IMR-90 (cell line): ENCODE measurements around the gene ACP6. TPM values are rescaled to one million over a fixed set of nuclear protein-coding genes. Genes with fewer than 3 reads are reported as not detected.

ENCODE experiments used
- ATAC-seq: fragments of 200-7000 bp; cut with Tn5 transposase; 2 replicates; pipeline ENCODE4 v1.9.1; 2020; ENCODE audit warnings: low read depth, mild to moderate bottlenecking, moderate library complexity
- BruUV-seq: library from RNA; stranded (reverse); fragments of 400-500 nt; replicated peaks from 2 replicates; lab custom pipeline; 2021; lab: Mats Ljungman, UMichigan
- CTCF ChIA-PET: fragments of 300-600 bp; formaldehyde crosslinking; extraction: SDS; loops from one replicate; lab custom pipeline; 2021; ENCODE audit warnings: antibody characterized with exemption; lab: Yijun Ruan, JAX
- POLR2A ChIA-PET: fragments of 300-600 bp; sonication (Branson Sonifier 250); formaldehyde crosslinking; loops from one replicate; lab custom pipeline; 2022; ENCODE audit warnings: antibody characterized with exemption; ENCODE audit not compliant: unreplicated experiment; lab: Charles Lee
- DNase-seq: peaks from one replicate; pipeline ENCODE4 v3.0.0; 2013
- H2AFZ ChIP-seq: replicated peaks from 2 replicates; pipeline ENCODE3; 2013; ENCODE audit warnings: low read length, mild to moderate bottlenecking; ENCODE audit not compliant: poor library complexity
- H2AK5ac ChIP-seq: 2 replicates; pipeline ENCODE4 v1.6.1; 2013; ENCODE audit warnings: low read depth, low read length, inconsistent platforms
- H2AK9ac ChIP-seq: replicated peaks from 2 replicates; pipeline ENCODE3; 2013; ENCODE audit warnings: mild to moderate bottlenecking, low read depth, low read length, moderate library complexity; ENCODE audit not compliant: poor library complexity
- H2BK120ac ChIP-seq: 2 replicates; pipeline ENCODE4 v1.6.1; 2013; ENCODE audit warnings: low read depth, low read length, inconsistent platforms
- H2BK15ac ChIP-seq: 3 replicates; pipeline ENCODE4 v1.6.1; 2013; ENCODE audit warnings: low read depth, low read length, inconsistent platforms
- H2BK20ac ChIP-seq: 2 replicates; pipeline ENCODE4 v1.6.1; 2013; ENCODE audit warnings: low read depth, mild to moderate bottlenecking, inconsistent platforms, low read length, moderate library complexity
- H2BK5ac ChIP-seq: 2 replicates; pipeline ENCODE4 v1.6.1; 2013; ENCODE audit warnings: mild to moderate bottlenecking, low read depth, low read length, inconsistent platforms; ENCODE audit not compliant: poor library complexity, severe bottlenecking
- H3K14ac ChIP-seq: replicated peaks from 2 replicates; pipeline ENCODE4 v1.6.1; 2013; ENCODE audit warnings: low read depth, low read length, inconsistent platforms
- H3K18ac ChIP-seq: 2 replicates; pipeline ENCODE4 v1.6.1; 2013; ENCODE audit warnings: low read depth, low read length, control low read depth
- H3K23ac ChIP-seq: 2 replicates; pipeline ENCODE4 v1.6.1; 2013; ENCODE audit warnings: low read depth, low read length, inconsistent platforms
- H3K27ac ChIP-seq: 2 replicates; pipeline ENCODE4 v1.5.1; 2013; ENCODE audit warnings: mild to moderate bottlenecking, control low read depth, low read length; ENCODE audit not compliant: insufficient read depth
- H3K27me3 ChIP-seq: 2 replicates; pipeline ENCODE4 v1.6.1; 2013; ENCODE audit warnings: low read length; ENCODE audit not compliant: control insufficient read depth, insufficient read depth
- H3K36me3 ChIP-seq: 2 replicates; pipeline ENCODE4 v1.6.1; 2013; ENCODE audit warnings: low read length, mixed read lengths; ENCODE audit not compliant: control insufficient read depth, insufficient read depth
- H3K4ac ChIP-seq: 2 replicates; pipeline ENCODE4 v1.6.1; 2013; ENCODE audit warnings: low read depth, low read length, inconsistent platforms
- H3K4me1 ChIP-seq: 2 replicates; pipeline ENCODE4 v1.6.1; 2013; ENCODE audit warnings: low read length, mixed read lengths; ENCODE audit not compliant: control insufficient read depth, insufficient read depth
- H3K4me2 ChIP-seq: 2 replicates; pipeline ENCODE4 v1.6.1; 2013; ENCODE audit warnings: low read depth, mild to moderate bottlenecking, control low read depth, low read length, moderate library complexity
- H3K4me3 ChIP-seq: 2 replicates; pipeline ENCODE4 v1.5.1; 2013; ENCODE audit warnings: low read depth, mild to moderate bottlenecking, control low read depth, low read length, moderate library complexity; ENCODE audit not compliant: insufficient read depth
- H3K56ac ChIP-seq: 2 replicates; pipeline ENCODE4 v1.6.1; 2013; ENCODE audit warnings: low read length, inconsistent platforms; ENCODE audit not compliant: insufficient read depth; ENCODE audit errors: extremely low read depth
- H3K79me1 ChIP-seq, 2 experiments: 2 replicates each; pipeline ENCODE4 v1.6.1; 2013; ENCODE audit warnings: low read length in 2 of 2, inconsistent platforms in 1 of 2, low read depth in 1 of 2
- H3K9ac ChIP-seq: 2 replicates; pipeline ENCODE4 v1.6.1; 2013; ENCODE audit warnings: low read depth, low read length, control low read depth
- H3K9me1 ChIP-seq: 2 replicates; pipeline ENCODE4 v1.6.1; 2013; ENCODE audit warnings: low read length, inconsistent platforms; ENCODE audit not compliant: insufficient read depth
- H3K9me3 ChIP-seq: 2 replicates; pipeline ENCODE4 v1.6.1; 2013; ENCODE audit warnings: low read length; ENCODE audit not compliant: control insufficient read depth, insufficient read depth
- H4K20me1 ChIP-seq: 2 replicates; pipeline ENCODE4 v1.6.1; 2013; ENCODE audit warnings: low read length, inconsistent platforms; ENCODE audit not compliant: insufficient read depth
- H4K5ac ChIP-seq: 2 replicates; pipeline ENCODE4 v1.6.1; 2013; ENCODE audit warnings: mild to moderate bottlenecking, low read depth, low read length, control low read depth
- H4K8ac ChIP-seq, 2 experiments: 2 replicates each; pipeline ENCODE4 v1.6.1; 2013; ENCODE audit warnings: low read depth in 2 of 2, low read length in 2 of 2, control low read depth in 1 of 2, inconsistent platforms in 1 of 2
- H4K91ac ChIP-seq: 2 replicates; pipeline ENCODE4 v1.6.1; 2013; ENCODE audit warnings: low read depth, low read length, inconsistent platforms; ENCODE audit not compliant: insufficient read depth
- MXI1 ChIP-seq: IDR thresholded peaks from 2 replicates; pipeline ENCODE4 v1.6.1; 2012; ENCODE audit warnings: low read depth, mild to moderate bottlenecking, low read length, moderate library complexity, borderline replicate concordance
- NFE2L2 ChIP-seq: fragments of 150-350 bp; IDR thresholded peaks from 2 replicates; pipeline ENCODE4 v1.6.1; 2016; ENCODE audit warnings: low read depth, mild to moderate bottlenecking, low read length
- WGBS, 2 experiments: methylation state at CpG; one replicate each; pipeline versions ENCODE4 v1.1.5 to v1.1.7; 2013; ENCODE audit warnings: missing lambda C conversion rate in 2 of 2; ENCODE audit not compliant: insufficient read length in 1 of 2; ENCODE audit errors: extremely low coverage in 2 of 2; 5-methylcytosine and 5-hydroxymethylcytosine counted together
- dilution Hi-C: fragments of 300-500 bp; cut with HindIII; formaldehyde crosslinking; loops from one replicate; pipeline ENCODE4 v1.14.3; 2018; ENCODE audit warnings: low sequenced_read_pairs; ENCODE audit not compliant: unreplicated experiment
- in situ Hi-C: fragments of 300-500 bp; cut with MboI; formaldehyde crosslinking; loops from 3 replicates; pipeline ENCODE4 v1.14.3; 2019; ENCODE audit warnings: low sequenced_read_pairs, inconsistent platforms, mixed read lengths
- intact Hi-C: fragments of 100-400 bp; cut with micrococcal nuclease; formaldehyde crosslinking; loops from 2 replicates; pipeline ENCODE4 v1.10.0; 2022
- polyA plus RNA-seq, 3 experiments: library from polyadenylated mRNA; depleted of rRNA; stranded (reverse); fragments of >200 nt; gene quantifications; 2 replicates each; pipeline ENCODE4 v1.2.3, GENCODE V29; 2012; ENCODE audit warnings: low replicate concordance in 1 of 3
- total RNA-seq: library from RNA; depleted of rRNA; stranded (reverse); fragments of >200 nt; gene quantifications from 2 replicates; pipeline ENCODE4 v1.2.3, GENCODE V29; 2012

ACP6 gene
- total and polyA plus RNA-seq, 2 of the 4 experiments (the other 2 are of a cell fraction), result 2.5 to 8.2 TPM

DNA sequence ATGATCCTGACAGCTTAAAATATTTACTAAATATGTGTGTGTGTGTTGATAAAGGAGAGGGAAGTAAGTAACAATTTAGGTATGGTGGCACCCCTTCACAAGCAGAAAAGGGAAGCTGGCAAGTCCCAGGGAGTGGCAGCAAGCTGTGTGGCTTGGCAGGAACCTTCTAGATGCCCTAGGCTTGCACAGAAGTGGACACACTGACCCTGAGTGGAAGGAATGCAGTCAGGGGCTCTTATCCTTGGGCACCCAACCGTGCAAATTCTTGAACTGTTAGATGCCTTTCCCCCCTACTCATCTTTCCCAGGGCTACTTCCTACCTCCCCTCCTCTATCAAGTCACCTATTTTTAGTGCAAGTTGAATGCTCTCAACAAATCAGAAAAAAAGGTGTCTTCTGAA lies 18.9 kb downstream of the ACP6 start:
- Histone ChIP-seq H3K14ac (no peak overlapping the region), H3K36me3 (peaks cover 32% of the 10 kb centered on the region), H4K8ac (no peak overlapping the region), H2AFZ (no peak overlapping the region), H2BK120ac (no peak overlapping the region), H2AK9ac (no peak overlapping the region), H3K27me3 (no peaks in the 10 kb centered on the region), H4K5ac (no peak overlapping the region), H3K4me1 (no peaks in the 10 kb centered on the region), H4K91ac (no peak overlapping the region), H2BK20ac (no peak overlapping the region), H3K9ac (no peak overlapping the region), H4K20me1 (no peaks in the 10 kb centered on the region), H3K4me3 (no peak overlapping the region), H3K27ac (no peak overlapping the region), H3K56ac (no peak overlapping the region), H3K9me3 (no peaks in the 10 kb centered on the region), H2BK15ac (no peak overlapping the region), H3K18ac (no peak overlapping the region), H3K4me2 (no peak overlapping the region), H2BK5ac (no peak overlapping the region), H3K4ac (no peak overlapping the region), H3K9me1 (no peaks in the 10 kb centered on the region; the same call in 1 of the 2 replicates), H2AK5ac (no peak overlapping the region), H3K23ac (no peak overlapping the region), H3K79me1 (no peaks in the 10 kb centered on the region)
- TF ChIP-seq NFE2L2 (no peak), MXI1 (no peak)
- BruUV-seq, result no TSS peak
- in situ Hi-C loops (no loop called here), intact Hi-C loops (no loop called here), dilution Hi-C loops (no loop called here)
- ChIA-PET POLR2A (no interaction called here), CTCF (no interaction called here)
- no CpG with 5 or more reads among the region's 1 CpG for WGBS, 2 experiments
- DNase-seq (no peak), ATAC-seq (no peak)
